HEK293 (cell line): ENCODE data around the gene FAM89A.

Experiments used
- CTCF ChIA-PET: fragments of 350-600 bp; formaldehyde crosslinking; extraction: SDS; loops from one replicate; lab custom pipeline; 2021; ENCODE audit warnings: antibody characterized with exemption; lab: Yijun Ruan, JAX
- POLR2A ChIA-PET: fragments of 300-600 bp; formaldehyde crosslinking; extraction: SDS; loops from one replicate; lab custom pipeline; 2020; ENCODE audit warnings: antibody characterized with exemption, inconsistent platforms; lab: Yijun Ruan, JAX
- H3K27ac ChIP-seq: fragments of 200-500 bp; sonication (Bioruptor generic); 2 replicates; pipeline ENCODE4 v1.5.1; 2014; ENCODE audit warnings: low read depth, low read length, control low read depth, inconsistent platforms; ENCODE audit errors: extremely low read depth
- H3K36me3 ChIP-seq, 2 experiments: fragments of 200-500 bp in 1 of 2; sonication (Bioruptor generic) in 1 of 2; 1 replicate in 1 of 2; 2 replicates in 1 of 2; pipeline ENCODE4 v1.5.1; 2014 to 2017; ENCODE audit warnings: inconsistent platforms in 2 of 2, low read length in 2 of 2; ENCODE audit not compliant: control insufficient read depth in 2 of 2, insufficient read depth in 1 of 2
- H3K4me1 ChIP-seq: fragments of 200-500 bp; sonication (Bioruptor generic); 2 replicates; pipeline ENCODE4 v1.5.1; 2014; ENCODE audit warnings: mild to moderate bottlenecking, low read length, inconsistent platforms; ENCODE audit not compliant: control insufficient read depth, insufficient read depth
- H3K4me3 ChIP-seq: 2 replicates; pipeline ENCODE4 v1.5.1; 2011; ENCODE audit warnings: low read depth, mild to moderate bottlenecking, control low read depth, low read length, moderate library complexity
- H3K9me3 ChIP-seq: fragments of 200-500 bp; sonication (Bioruptor generic); 2 replicates; pipeline ENCODE4 v1.5.1; 2014; ENCODE audit warnings: low read depth, low read length, inconsistent platforms; ENCODE audit not compliant: control insufficient read depth, insufficient read depth
- BCL11B ChIP-seq: fragments of 450-650 bp; formaldehyde crosslinking; IDR thresholded peaks from 2 replicates; pipeline ENCODE4 v1.5.1; 2016; ENCODE audit warnings: low read depth, missing biosample characterization, missing genetic modification characterization
- GLI4 ChIP-seq: fragments of 450-650 bp; formaldehyde crosslinking; IDR thresholded peaks from 2 replicates; pipeline ENCODE4 v1.5.1; 2016; ENCODE audit warnings: missing biosample characterization, missing genetic modification characterization
- KLF16 ChIP-seq: fragments of 450-650 bp; formaldehyde crosslinking; IDR thresholded peaks from 2 replicates; pipeline ENCODE4 v1.5.1; 2017; ENCODE audit warnings: missing biosample characterization, missing genetic modification characterization
- MYNN ChIP-seq: fragments of 450-650 bp; formaldehyde crosslinking; IDR thresholded peaks from 2 replicates; pipeline ENCODE4 v1.5.1; 2016; ENCODE audit warnings: missing biosample characterization, missing genetic modification characterization, borderline replicate concordance
- RBAK ChIP-seq: fragments of 450-650 bp; formaldehyde crosslinking; IDR thresholded peaks from 2 replicates; pipeline ENCODE4 v1.5.1; 2016; ENCODE audit warnings: missing biosample characterization, missing genetic modification characterization
- SALL2 ChIP-seq: fragments of 450-650 bp; formaldehyde crosslinking; IDR thresholded peaks from 2 replicates; pipeline ENCODE4 v1.5.0; 2017; ENCODE audit warnings: missing biosample characterization, mild to moderate bottlenecking, missing genetic modification characterization, borderline replicate concordance
- TCF7L2 ChIP-seq: IDR thresholded peaks from 2 replicates; pipeline ENCODE4 v1.6.1; 2011; ENCODE audit warnings: low read depth, mild to moderate bottlenecking, inconsistent platforms, low read length, moderate library complexity, borderline replicate concordance
- ZBTB17 ChIP-seq: fragments of 450-650 bp; formaldehyde crosslinking; IDR thresholded peaks from 2 replicates; pipeline ENCODE4 v1.5.1; 2016; ENCODE audit warnings: missing biosample characterization, missing genetic modification characterization
- ZEB2 ChIP-seq: fragments of 450-650 bp; formaldehyde crosslinking; IDR thresholded peaks from 2 replicates; pipeline ENCODE4 v1.5.1; 2016; ENCODE audit warnings: missing biosample characterization, missing genetic modification characterization
- ZFP37 ChIP-seq: fragments of 450-650 bp; formaldehyde crosslinking; IDR thresholded peaks from 2 replicates; pipeline ENCODE4 v1.5.1; 2016; ENCODE audit warnings: missing biosample characterization, missing genetic modification characterization
- ZNF121 ChIP-seq: fragments of 450-650 bp; formaldehyde crosslinking; IDR thresholded peaks from 2 replicates; pipeline ENCODE4 v1.5.1; 2016; ENCODE audit warnings: missing biosample characterization, missing genetic modification characterization
- ZNF133 ChIP-seq: fragments of 450-650 bp; formaldehyde crosslinking; IDR thresholded peaks from 2 replicates; pipeline ENCODE4 v1.5.1; 2016; ENCODE audit warnings: missing biosample characterization, missing genetic modification characterization
- ZNF146 ChIP-seq: fragments of 450-650 bp; formaldehyde crosslinking; IDR thresholded peaks from 2 replicates; pipeline ENCODE4 v1.5.1; 2016; ENCODE audit warnings: missing biosample characterization, missing genetic modification characterization
- ZNF157 ChIP-seq: fragments of 450-650 bp; formaldehyde crosslinking; IDR thresholded peaks from 2 replicates; pipeline ENCODE4 v1.5.1; 2016; ENCODE audit warnings: missing biosample characterization, missing genetic modification characterization
- ZNF16 ChIP-seq: fragments of 450-650 bp; formaldehyde crosslinking; IDR thresholded peaks from 2 replicates; pipeline ENCODE4 v1.5.1; 2016; ENCODE audit warnings: low read depth, missing biosample characterization, missing genetic modification characterization
- ZNF169 ChIP-seq: fragments of 450-650 bp; formaldehyde crosslinking; IDR thresholded peaks from 2 replicates; pipeline ENCODE4 v1.5.1; 2016; ENCODE audit warnings: missing biosample characterization, missing genetic modification characterization
- ZNF174 ChIP-seq: fragments of 450-650 bp; formaldehyde crosslinking; IDR thresholded peaks from 2 replicates; pipeline ENCODE4 v1.5.0; 2017; ENCODE audit warnings: missing biosample characterization, mild to moderate bottlenecking, missing genetic modification characterization
- ZNF184 ChIP-seq: fragments of 450-650 bp; IDR thresholded peaks from 2 replicates; pipeline ENCODE4 v1.5.1; 2018; ENCODE audit warnings: missing biosample characterization, mild to moderate bottlenecking, missing genetic modification characterization
- ZNF211 ChIP-seq: fragments of 450-650 bp; formaldehyde crosslinking; IDR thresholded peaks from 2 replicates; pipeline ENCODE4 v1.5.1; 2016; ENCODE audit warnings: low read depth, missing biosample characterization, missing genetic modification characterization
- ZNF23 ChIP-seq: fragments of 450-650 bp; formaldehyde crosslinking; IDR thresholded peaks from 2 replicates; pipeline ENCODE4 v1.5.1; 2016; ENCODE audit warnings: missing biosample characterization, missing genetic modification characterization, borderline replicate concordance
- ZNF239 ChIP-seq: fragments of 450-650 bp; formaldehyde crosslinking; IDR thresholded peaks from 2 replicates; pipeline ENCODE4 v1.5.1; 2016; ENCODE audit warnings: missing biosample characterization, missing genetic modification characterization
- ZNF248 ChIP-seq: fragments of 450-650 bp; formaldehyde crosslinking; IDR thresholded peaks from 2 replicates; pipeline ENCODE4 v1.5.1; 2017; ENCODE audit warnings: missing biosample characterization, missing genetic modification characterization
- ZNF354C ChIP-seq: fragments of 450-650 bp; formaldehyde crosslinking; IDR thresholded peaks from 2 replicates; pipeline ENCODE4 v1.5.1; 2016; ENCODE audit warnings: missing biosample characterization, missing genetic modification characterization, low read depth, borderline replicate concordance
- ZNF391 ChIP-seq: fragments of 450-650 bp; formaldehyde crosslinking; IDR thresholded peaks from 2 replicates; pipeline ENCODE4 v1.5.1; 2016; ENCODE audit warnings: low read depth, missing biosample characterization, missing genetic modification characterization, borderline replicate concordance
- ZNF585B ChIP-seq: fragments of 450-650 bp; formaldehyde crosslinking; IDR thresholded peaks from 2 replicates; pipeline ENCODE4 v1.5.1; 2016; ENCODE audit warnings: missing biosample characterization, missing genetic modification characterization
- ZNF596 ChIP-seq: fragments of 450-650 bp; IDR thresholded peaks from 2 replicates; pipeline ENCODE4 v1.5.0; 2018; ENCODE audit warnings: missing biosample characterization, mild to moderate bottlenecking, missing genetic modification characterization, moderate library complexity
- ZNF658 ChIP-seq: fragments of 450-650 bp; formaldehyde crosslinking; IDR thresholded peaks from 2 replicates; pipeline ENCODE4; 2016; ENCODE audit warnings: missing biosample characterization, missing genetic modification characterization
- ZNF707 ChIP-seq: fragments of 450-650 bp; formaldehyde crosslinking; IDR thresholded peaks from 2 replicates; pipeline ENCODE4 v1.5.1; 2016; ENCODE audit warnings: missing biosample characterization, missing genetic modification characterization
- ZNF747 ChIP-seq: fragments of 450-650 bp; formaldehyde crosslinking; IDR thresholded peaks from 2 replicates; pipeline ENCODE4 v1.5.1; 2016; ENCODE audit warnings: missing biosample characterization, missing genetic modification characterization
- ZNF791 ChIP-seq: fragments of 450-650 bp; formaldehyde crosslinking; IDR thresholded peaks from 2 replicates; pipeline ENCODE4 v1.5.1; 2016; ENCODE audit warnings: missing biosample characterization, missing genetic modification characterization
- TF ChIP-seq, protein P1 (sequence below): fragments of 450-650 bp; formaldehyde crosslinking; IDR thresholded peaks from 2 replicates; pipeline ENCODE4 v1.5.1; 2016; ENCODE audit warnings: missing biosample characterization, missing genetic modification characterization
- TF ChIP-seq, protein P2 (sequence below): fragments of 450-650 bp; formaldehyde crosslinking; IDR thresholded peaks from 2 replicates; pipeline ENCODE4 v1.5.1; 2016; ENCODE audit warnings: missing biosample characterization, missing genetic modification characterization
- TF ChIP-seq, protein P3 (sequence below): fragments of 450-650 bp; formaldehyde crosslinking; IDR thresholded peaks from 2 replicates; pipeline ENCODE4 v1.5.0; 2017; ENCODE audit warnings: missing biosample characterization, missing genetic modification characterization, borderline replicate concordance

Gene FAM89A

GRCh38 chr1:231011963-231012362 is 28.1 kb downstream of the FAM89A start:
- TF ChIP-seq ZNF184 (tag by site-specific recombination): no peak
- TF ChIP-seq, protein P1, sequence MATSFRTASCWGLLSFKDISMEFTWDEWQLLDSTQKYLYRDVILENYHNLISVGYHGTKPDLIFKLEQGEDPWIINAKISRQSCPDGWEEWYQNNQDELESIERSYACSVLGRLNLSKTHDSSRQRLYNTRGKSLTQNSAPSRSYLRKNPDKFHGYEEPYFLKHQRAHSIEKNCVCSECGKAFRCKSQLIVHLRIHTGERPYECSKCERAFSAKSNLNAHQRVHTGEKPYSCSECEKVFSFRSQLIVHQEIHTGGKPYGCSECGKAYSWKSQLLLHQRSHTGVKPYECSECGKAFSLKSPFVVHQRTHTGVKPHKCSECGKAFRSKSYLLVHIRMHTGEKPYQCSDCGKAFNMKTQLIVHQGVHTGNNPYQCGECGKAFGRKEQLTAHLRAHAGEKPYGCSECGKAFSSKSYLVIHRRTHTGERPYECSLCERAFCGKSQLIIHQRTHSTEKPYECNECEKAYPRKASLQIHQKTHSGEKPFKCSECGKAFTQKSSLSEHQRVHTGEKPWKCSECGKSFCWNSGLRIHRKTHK (tag by site-specific recombination): no peak
- no peak for TF ChIP-seq ZNF239
- TF ChIP-seq ZNF354C: no peak
- no peak for TF ChIP-seq TCF7L2
- TF ChIP-seq KLF16: no peak
- TF ChIP-seq ZNF146 (tag by site-specific recombination): no peak
- no peak for TF ChIP-seq ZNF174 (tag by site-specific recombination)
- TF ChIP-seq ZNF211 (tag by site-specific recombination): no peak
- TF ChIP-seq BCL11B: no peak
- no peak for TF ChIP-seq ZNF707 (tag by site-specific recombination)
- no peak for TF ChIP-seq MYNN
- H3K36me3 ChIP-seq: peaks cover 0 to 10% of the 10 kb centered on the region in 2 experiments; a peak in 1 of 3 replicates
- no peaks in the 10 kb centered on the region for H3K4me1 ChIP-seq
- H3K9me3 ChIP-seq: no peaks in the 10 kb centered on the region
- no peak overlapping the region for H3K27ac ChIP-seq
- H3K4me3 ChIP-seq: no peak overlapping the region
- ChIA-PET CTCF (interaction anchor here (0.6 kb wide), 1 partner anchor 178 kb away, joined by 3 read pairs; no protein-coding TSS in a partner anchor), POLR2A (no interaction called here)

DNA sequence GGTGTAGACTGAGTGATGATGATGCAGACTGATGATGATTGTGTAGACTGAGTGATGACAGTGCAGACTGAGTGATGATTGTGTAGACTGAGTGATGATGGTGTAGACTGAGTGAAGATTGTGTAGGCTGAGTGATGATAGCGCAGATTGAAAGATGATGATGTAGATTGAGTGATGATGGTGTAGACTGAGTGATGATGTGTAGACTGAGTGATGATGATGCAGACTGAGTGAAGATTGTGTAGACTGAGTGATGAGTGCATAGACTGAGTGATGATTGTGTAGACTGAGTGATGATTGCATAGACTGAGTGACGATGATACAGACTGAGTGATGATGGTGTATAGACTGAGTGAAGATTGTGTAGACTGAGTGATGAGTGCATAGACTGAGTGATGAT is 28.7 kb downstream of the FAM89A start:
- H3K4me1 ChIP-seq: no peaks in the 10 kb centered on the region
- TF ChIP-seq ZNF585B (tag by site-specific recombination) (no peak), ZNF239 (peak; percentile 37; the same call in 1 of the 2 replicates), GLI4 (tag by site-specific recombination) (0 out of 2 replicates have a peak, but pooled peaks have one; percentile 38), SALL2 (0 out of 2 replicates have a peak, but pooled peaks have one; percentile 82), ZNF596 (tag by site-specific recombination) (no peak), ZNF169 (peak; percentile 76; the same call in 1 of the 2 replicates), ZBTB17 (tag by site-specific recombination) (peak; percentile 81), ZEB2 (peak; percentile 68), ZNF157 (0 out of 2 replicates have a peak, but pooled peaks have one; percentile 28), ZNF248 (tag by site-specific recombination) (peak; percentile 63; the same call in 1 of the 2 replicates), ZNF391 (tag by site-specific recombination) (no peak), ZNF791 (tag by site-specific recombination) (0 out of 2 replicates have a peak, but pooled peaks have one; percentile 23), ZNF747 (tag by site-specific recombination) (peak; percentile 98), ZNF121 (no peak), ZNF133 (tag by site-specific recombination) (no peak), ZNF16 (tag by site-specific recombination) (peak; percentile 24; the same call in 1 of the 2 replicates), ZNF658 (peak; percentile 98), ZNF23 (tag by site-specific recombination) (0 out of 2 replicates have a peak, but pooled peaks have one; percentile 54), RBAK (tag by site-specific recombination) (peak; percentile 89), ZFP37 (tag by site-specific recombination) (0 out of 2 replicates have a peak, but pooled peaks have one; percentile 30)
- TF ChIP-seq, protein P2, sequence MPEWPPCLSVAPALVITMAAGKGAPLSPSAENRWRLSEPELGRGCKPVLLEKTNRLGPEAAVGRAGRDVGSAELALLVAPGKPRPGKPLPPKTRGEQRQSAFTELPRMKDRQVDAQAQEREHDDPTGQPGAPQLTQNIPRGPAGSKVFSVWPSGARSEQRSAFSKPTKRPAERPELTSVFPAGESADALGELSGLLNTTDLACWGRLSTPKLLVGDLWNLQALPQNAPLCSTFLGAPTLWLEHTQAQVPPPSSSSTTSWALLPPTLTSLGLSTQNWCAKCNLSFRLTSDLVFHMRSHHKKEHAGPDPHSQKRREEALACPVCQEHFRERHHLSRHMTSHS (tag by site-specific recombination): peak; percentile 81
- TF ChIP-seq, protein P3, sequence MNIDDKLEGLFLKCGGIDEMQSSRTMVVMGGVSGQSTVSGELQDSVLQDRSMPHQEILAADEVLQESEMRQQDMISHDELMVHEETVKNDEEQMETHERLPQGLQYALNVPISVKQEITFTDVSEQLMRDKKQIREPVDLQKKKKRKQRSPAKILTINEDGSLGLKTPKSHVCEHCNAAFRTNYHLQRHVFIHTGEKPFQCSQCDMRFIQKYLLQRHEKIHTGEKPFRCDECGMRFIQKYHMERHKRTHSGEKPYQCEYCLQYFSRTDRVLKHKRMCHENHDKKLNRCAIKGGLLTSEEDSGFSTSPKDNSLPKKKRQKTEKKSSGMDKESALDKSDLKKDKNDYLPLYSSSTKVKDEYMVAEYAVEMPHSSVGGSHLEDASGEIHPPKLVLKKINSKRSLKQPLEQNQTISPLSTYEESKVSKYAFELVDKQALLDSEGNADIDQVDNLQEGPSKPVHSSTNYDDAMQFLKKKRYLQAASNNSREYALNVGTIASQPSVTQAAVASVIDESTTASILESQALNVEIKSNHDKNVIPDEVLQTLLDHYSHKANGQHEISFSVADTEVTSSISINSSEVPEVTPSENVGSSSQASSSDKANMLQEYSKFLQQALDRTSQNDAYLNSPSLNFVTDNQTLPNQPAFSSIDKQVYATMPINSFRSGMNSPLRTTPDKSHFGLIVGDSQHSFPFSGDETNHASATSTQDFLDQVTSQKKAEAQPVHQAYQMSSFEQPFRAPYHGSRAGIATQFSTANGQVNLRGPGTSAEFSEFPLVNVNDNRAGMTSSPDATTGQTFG (tag by site-specific recombination): peak; percentile 93; the same call in 1 of the 2 replicates
- TF ChIP-seq, all 188 proteins: peak for 17
- POLR2A ChIA-PET: no interaction called here
- peaks cover 0 to 9% of the 10 kb centered on the region in 2 experiments; a peak in 1 of 3 replicates for H3K36me3 ChIP-seq
- H3K4me3 ChIP-seq: no peak overlapping the region
- H3K9me3 ChIP-seq: no peaks in the 10 kb centered on the region
- CTCF ChIA-PET: interaction anchor here (1.0 kb wide), 1 partner anchor 83 kb away, joined by 3 read pairs; no protein-coding TSS in a partner anchor
- no peak overlapping the region for H3K27ac ChIP-seq
